ENCODE measurements around the gene BANF2. TPM values are rescaled to one million over a fixed set of nuclear protein-coding genes. Genes with fewer than 3 reads are reported as not detected.

Gene BANF2
- total and polyA plus RNA-seq, 2 experiments from 2014 or later: not detected

DNA sequence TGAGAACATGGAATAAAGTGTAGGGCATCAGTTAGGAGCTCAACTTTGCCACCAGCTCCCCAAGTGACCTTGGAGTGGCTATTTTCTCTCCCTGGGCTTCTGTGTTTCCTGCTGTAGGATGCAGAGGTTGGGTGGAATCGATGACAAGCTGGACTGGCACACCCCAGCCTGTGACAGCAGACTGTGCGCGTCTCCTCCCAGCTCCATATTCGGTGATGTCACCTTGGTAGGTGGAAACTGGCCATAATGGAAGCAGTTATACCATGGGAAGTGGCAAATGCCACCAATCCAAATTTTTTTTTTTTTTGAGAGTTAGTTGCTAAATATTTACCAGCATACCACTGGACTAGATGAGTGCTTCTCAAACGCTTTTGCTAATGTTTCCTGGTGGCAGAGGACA is 85.2 kb downstream of the BANF2 start:
- Histone ChIP-seq H3K36me3 (ENCODE audit: insufficient read depth) (no peaks in the 10 kb centered on the region), H3K4me3 (no peak overlapping the region), H3K4me2 (no peak overlapping the region), H2AFZ (no peak overlapping the region), H3K27ac (ENCODE audit: low read depth) (no peak overlapping the region), H4K20me1 (replicated peaks; ENCODE audit: insufficient read depth) (no peaks in the 10 kb centered on the region), H3F3A (replicated peaks; ENCODE audit: low read depth) (no peaks in the 10 kb centered on the region), H3K9me2 (ENCODE audit: insufficient read depth) (0 out of 2 replicates have a peak, but pooled peaks cover 4% of the 10 kb centered on the region), H3K27me3 (ENCODE audit: insufficient read depth) (no peaks in the 10 kb centered on the region), H3K4me1 (ENCODE audit: insufficient read depth) (no peaks in the 10 kb centered on the region), H3K79me2 (replicated peaks; ENCODE audit: insufficient read depth) (no peaks in the 10 kb centered on the region)
- H3K4me3 Mint-ChIP-seq: no peak overlapping the region
- TF ChIP-seq, protein P1, sequence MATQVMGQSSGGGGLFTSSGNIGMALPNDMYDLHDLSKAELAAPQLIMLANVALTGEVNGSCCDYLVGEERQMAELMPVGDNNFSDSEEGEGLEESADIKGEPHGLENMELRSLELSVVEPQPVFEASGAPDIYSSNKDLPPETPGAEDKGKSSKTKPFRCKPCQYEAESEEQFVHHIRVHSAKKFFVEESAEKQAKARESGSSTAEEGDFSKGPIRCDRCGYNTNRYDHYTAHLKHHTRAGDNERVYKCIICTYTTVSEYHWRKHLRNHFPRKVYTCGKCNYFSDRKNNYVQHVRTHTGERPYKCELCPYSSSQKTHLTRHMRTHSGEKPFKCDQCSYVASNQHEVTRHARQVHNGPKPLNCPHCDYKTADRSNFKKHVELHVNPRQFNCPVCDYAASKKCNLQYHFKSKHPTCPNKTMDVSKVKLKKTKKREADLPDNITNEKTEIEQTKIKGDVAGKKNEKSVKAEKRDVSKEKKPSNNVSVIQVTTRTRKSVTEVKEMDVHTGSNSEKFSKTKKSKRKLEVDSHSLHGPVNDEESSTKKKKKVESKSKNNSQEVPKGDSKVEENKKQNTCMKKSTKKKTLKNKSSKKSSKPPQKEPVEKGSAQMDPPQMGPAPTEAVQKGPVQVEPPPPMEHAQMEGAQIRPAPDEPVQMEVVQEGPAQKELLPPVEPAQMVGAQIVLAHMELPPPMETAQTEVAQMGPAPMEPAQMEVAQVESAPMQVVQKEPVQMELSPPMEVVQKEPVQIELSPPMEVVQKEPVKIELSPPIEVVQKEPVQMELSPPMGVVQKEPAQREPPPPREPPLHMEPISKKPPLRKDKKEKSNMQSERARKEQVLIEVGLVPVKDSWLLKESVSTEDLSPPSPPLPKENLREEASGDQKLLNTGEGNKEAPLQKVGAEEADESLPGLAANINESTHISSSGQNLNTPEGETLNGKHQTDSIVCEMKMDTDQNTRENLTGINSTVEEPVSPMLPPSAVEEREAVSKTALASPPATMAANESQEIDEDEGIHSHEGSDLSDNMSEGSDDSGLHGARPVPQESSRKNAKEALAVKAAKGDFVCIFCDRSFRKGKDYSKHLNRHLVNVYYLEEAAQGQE (IDR thresholded peaks at IDR 0.05; ENCODE audit: unreplicated experiment): no peak
- no peak for TF ChIP-seq EZH2 (IDR thresholded peaks at IDR 0.05; ENCODE audit: low read depth, unreplicated experiment)
- ATAC-seq (no peak), DNase-seq (ENCODE audit: low spot score) (no peak)
- H3K27ac Mint-ChIP-seq: no peak overlapping the region
- peaks cover 4% of the 10 kb centered on the region for H3K36me3 Mint-ChIP-seq (ENCODE audit: low read depth)
- H3K27me3 Mint-ChIP-seq (ENCODE audit: insufficient read depth, low read depth, poor library complexity): peaks cover 11% of the 10 kb centered on the region
- peaks cover 12% of the 10 kb centered on the region for H3K9me3 Mint-ChIP-seq
- peaks cover 5% of the 10 kb centered on the region; the same call in 2 of the 3 replicates for H3K4me1 Mint-ChIP-seq

Other genes with a start within 250 kb of the BANF2 start
- gene BFSP1, start 168.6 kb upstream of the BANF2 start, total RNA-seq (2014; rRNA removed; shearing (Covaris generic)): 4.9 and 5.0 TPM in 2 replicates
- gene BFSP1, start 168.6 kb upstream of the BANF2 start, polyA plus RNA-seq (2016; fragmentation: Nextera tagmentation; extraction: Ambion mirVana): 2.7 and 3.1 TPM in 2 replicates
- 145 and 162 TPM in 2 replicates for gene DSTN, start 129.9 kb upstream of the BANF2 start, total RNA-seq (2014; rRNA removed; shearing (Covaris generic))
- gene DSTN, start 129.9 kb upstream of the BANF2 start, polyA plus RNA-seq (2016; fragmentation: Nextera tagmentation; extraction: Ambion mirVana): 456 and 459 TPM in 2 replicates
- 105 and 109 TPM in 2 replicates for gene RRBP1, start 17.7 kb upstream of the BANF2 start, total RNA-seq (2014; rRNA removed; shearing (Covaris generic))
- gene RRBP1, start 17.7 kb upstream of the BANF2 start, polyA plus RNA-seq (2016; fragmentation: Nextera tagmentation; extraction: Ambion mirVana): 113 and 125 TPM in 2 replicates